Activated CD4-positive, alpha-beta T cell treated with anti-CD3 and anti-CD28 coated beads, Interleukin-2, amount 50 U/mL, for 4 hours (primary cell): ENCODE measurements around the gene GRM8.

Experiments
- DNase-seq, 2 experiments: peaks; one replicate each; pipeline ENCODE4 v3.0.0-alpha.2; 2020

The GRM8 gene

DNA sequence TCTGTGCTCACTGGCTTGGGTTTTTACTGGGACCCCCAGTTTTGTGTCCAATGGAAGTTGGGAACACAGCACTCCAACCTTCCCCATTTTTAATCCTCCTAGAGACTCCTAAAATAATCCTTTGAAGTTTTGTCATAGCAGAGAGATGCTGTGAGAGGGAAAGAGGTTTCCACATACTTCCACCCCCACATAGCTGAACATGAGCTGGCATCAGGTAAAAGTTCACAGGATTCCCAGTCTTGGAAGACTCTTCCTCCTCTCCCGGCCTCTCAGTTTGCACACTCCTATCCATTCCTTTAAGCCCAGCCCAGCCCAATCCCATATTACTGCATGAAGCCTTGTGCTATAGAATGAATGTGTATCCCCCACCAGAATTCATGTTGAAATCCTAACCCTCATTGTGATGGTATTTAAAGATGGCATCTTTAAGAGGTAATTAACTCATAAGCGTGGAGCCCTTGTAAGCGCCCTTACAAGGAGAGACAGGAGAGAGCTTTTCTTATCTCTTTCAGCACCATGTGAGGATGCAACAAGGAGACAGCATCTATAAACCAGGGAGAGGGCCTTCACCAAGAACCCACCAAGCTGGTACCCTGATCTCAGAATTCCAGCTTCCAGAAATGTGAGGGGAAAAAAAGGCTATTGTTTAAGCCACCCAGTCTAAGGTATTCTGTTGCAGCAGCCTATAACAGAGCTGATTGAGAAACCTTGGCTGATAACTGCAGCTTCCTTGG lies 22.4 kb downstream of the GRM8 start:
- DNase-seq = no peak

GRCh38 chr7:127226685-127227374 lies 25.9 kb downstream of the GRM8 start:
- DNase-seq = no peak

DNA sequence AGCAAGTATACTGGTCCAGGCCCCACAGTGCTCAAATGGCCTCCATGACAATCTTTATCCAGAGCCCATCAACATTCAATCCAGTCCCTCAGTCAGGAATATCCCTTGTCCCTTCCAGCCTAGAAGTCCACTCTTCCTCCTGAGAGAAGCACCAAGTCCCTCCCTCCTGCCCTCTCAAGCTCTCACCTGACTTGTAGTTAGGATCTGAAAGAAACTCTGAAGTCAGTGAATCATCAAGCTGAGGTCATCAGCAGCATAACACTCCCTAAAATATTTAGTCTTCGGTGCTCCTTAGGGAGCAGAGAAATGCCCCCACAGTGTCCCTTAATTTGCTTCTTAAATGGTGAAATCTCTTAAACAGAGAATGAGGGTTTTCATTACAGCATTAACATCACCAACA lies 31.0 kb downstream of the GRM8 start:
- DNase-seq = no peak

DNA sequence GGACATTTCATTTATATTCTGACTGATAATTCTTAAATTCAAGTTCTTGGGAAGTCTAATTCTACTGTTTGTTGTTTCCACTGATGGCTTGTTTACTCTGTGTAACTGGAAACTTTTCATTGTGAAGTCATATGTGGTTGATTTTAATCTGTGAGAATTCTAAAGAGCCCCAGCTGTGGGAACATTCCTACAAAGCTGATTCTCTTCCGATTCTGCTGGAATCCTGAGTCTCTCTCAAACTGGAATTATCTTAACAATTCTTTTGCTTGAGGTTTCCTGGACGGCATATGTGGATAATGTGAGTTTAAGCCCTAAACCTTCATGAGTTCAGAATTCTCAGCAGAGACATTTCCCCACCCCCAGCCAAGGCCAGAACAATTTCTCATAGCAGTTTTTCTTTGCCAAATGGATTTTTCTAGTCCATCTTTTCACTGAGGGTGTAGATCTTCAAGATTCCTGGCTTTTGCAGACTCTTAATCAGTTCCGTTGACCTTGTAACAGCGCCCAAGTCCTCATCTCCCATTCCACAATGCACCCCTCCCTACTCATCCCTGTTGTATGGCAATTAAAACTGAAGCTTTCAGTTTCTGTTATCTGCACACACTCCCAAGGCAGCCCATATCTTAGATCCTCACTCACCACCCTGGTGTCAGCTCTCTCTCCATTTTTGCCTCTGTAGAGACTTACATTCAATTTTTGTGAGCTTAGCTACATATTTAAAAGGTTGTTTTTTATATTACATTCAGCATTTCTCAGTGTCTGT lies 37.6 kb downstream of the GRM8 start:
- DNase-seq = no peak

- no peak for DNase-seq
Measured at GRCh38 chr7:127209886-127210285, 42.9 kb downstream of the GRM8 start.

- no peak for DNase-seq
Measured at GRCh38 chr7:127208860-127209259, 43.9 kb downstream of the GRM8 start.

- DNase-seq = no peak
Measured at GRCh38 chr7:127208351-127208750, 44.4 kb downstream of the GRM8 start.

DNA sequence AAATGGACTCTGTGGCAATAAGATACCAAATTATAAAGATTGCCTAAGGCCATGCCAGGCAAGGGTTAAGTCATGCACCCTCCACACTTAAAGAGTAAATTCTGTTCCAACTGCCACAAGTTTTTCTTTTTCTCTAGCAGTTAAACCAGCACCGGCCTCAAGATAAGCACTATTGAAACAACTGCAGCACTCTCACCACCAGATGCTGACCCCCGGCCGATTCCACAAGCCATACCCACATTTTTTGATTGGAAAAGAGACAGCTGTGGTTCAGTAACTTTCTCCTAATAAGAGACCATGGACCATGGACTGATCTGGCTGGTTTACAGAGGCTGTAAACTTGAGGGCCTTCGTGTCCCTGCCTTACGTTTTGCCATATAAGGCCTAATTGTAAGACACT lies 44.9 kb downstream of the GRM8 start:
- DNase-seq = no peak

- DNase-seq = no peak
Measured at GRCh38 chr7:127207230-127207629, 45.5 kb downstream of the GRM8 start.

DNA sequence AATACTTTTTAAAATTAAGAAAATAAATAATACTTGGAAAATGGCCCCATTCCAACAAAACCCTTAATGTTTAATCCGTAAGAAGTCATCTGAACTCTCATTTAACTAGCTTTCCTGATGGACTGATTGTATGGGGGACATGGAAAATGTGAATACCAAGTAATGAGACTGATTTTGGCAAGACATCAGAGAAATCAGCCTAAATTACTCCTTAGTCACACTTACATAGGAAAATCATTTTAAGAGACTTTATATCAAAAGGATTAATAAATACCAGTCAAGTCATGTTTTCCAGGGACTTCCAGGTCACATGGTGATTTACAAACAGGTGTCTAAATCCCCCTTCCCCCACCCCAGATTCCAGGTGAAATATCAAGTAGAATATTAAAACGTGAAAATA lies 58.2 kb downstream of the GRM8 start:
- no peak for DNase-seq

DNA sequence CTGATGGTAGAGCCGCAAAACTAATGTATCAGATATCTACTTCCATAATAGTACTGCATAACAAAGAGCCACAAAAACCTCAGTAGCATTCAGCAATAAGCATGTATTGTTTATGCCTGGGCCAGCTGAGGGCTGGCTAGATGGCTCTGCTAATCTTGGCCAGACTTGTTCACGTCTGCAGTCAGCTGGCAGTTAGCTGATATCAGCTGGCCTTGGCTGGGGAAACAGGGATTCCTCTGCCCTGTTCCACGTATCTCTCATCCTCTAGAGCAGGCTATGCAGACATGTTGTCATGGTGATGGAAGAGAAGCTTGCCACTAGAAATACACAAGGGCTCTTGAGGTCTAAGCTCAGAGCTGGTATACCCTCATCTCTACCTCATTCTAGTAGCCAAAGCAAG lies 62.9 kb downstream of the GRM8 start:
- no peak for DNase-seq

DNA sequence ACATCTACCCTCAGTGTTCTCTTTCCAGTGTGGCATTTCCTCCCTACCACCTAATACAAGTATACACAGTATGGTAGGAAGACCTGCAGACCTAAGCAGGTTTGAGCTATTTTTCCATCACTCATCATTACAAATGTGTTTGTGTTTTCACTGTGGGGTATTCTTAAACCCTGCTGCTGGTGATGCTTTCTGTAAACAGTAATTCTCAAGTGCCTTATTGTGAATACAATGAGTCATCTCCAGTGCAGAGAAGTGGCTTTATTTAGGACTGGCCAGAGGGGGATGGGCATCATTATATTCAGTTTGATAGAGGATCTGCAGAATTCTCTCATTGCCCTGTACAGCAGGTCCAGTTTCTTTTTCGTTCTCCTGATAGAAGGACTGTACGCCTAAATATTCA lies 63.7 kb downstream of the GRM8 start:
- no peak for DNase-seq

DNA sequence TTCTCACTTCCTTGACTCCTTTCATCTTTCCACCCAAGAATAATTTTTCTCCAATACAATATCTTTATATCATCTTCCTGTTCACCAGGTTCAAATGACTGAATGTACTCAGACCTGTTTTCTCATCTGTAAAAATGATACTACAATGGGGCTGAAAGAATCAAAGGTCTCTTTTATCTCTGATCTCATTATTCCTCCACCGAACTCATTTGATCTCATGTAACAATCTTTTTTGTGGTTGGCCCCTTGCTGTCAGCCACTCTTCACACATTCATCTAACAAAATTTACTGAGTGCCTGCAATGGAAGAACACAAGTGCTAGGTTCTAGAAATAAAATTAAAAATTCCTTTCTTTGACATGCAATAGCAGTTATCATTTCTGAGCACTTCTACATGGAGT lies 65.0 kb downstream of the GRM8 start:
- DNase-seq = no peak

GRCh38 chr7:127186686-127187085 lies 66.1 kb downstream of the GRM8 start:
- DNase-seq = no peak

GRCh38 chr7:127177156-127177555 lies 75.6 kb downstream of the GRM8 start:
- DNase-seq = no peak

DNA sequence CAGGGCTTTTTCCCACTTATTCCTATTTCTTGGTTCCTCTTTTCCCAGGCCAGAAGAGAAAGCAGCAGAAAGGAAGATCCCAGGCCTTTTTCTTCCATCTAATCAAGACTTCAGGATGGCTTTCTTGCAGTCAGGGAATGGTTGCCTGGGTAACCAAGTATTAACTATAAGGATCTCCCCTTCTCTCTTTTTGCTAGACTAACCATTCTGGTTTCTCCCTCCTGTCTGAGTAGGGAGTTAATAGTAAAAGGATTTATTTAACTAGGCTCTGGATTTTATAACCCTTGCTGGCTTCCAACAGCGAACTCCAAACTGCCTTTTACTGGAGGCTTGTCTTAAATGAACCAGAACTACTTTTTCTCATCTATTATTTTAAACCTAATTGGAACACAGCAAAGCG lies 90.4 kb downstream of the GRM8 start:
- DNase-seq = no peak

DNA sequence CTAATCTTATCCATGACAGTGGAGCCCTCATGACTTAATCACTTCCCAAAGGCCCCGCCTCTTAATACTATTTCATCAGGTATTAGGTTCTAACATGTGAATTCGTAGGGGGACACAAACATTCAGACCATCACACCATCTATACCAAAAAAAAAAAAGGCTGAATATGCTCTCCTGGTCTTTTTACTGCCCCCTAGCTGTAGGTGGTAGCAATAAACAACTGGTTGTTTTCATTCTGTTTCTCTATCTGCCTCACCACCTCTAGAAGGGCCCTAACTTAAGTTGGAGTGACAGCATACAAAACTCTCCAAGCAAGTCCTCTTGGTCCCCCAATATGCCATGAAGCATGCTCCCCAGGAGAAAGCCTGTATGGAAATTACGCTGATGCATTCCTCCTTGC lies 94.1 kb downstream of the GRM8 start:
- DNase-seq = no peak

DNA sequence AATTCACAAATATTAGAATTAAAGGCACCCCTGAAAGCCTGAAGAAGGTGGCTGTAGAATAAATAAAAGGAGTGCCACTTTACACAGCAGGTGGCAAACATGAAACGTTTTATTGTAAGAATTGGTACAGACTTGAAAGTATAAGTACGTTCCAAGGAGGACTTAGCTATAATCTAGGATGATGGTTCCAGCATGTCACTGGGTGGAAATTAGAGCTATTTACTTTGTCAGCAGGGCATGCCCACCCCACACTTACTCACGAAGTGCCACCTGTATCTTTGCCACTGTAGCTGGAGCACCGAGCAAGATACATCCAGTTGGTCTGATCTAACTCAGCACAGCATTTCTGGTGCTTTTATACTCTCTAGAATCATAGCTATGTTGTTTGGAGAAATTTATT lies 97.8 kb downstream of the GRM8 start:
- DNase-seq = no peak

DNA sequence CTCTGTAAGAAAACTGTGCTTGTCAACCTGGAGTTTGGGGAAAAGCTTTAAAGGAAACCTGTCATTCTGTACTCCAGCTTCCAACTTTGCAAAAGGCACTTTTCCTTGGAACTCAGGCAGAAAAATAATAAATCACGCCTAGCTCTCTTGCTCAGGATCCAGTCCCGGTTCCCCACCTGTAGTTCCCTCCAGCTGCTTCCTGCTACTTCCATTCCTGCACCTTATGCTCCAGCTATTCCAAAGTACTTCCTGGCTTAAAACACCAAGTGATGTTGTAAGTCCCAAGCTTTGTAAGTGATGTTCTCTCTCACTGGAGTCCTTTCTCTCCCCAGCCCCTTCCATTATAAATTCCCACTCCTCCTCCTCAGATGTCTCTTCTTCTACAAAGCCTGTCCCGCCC lies 98.6 kb downstream of the GRM8 start:
- no peak for DNase-seq

GRCh38 chr7:127153315-127153714 lies 99.4 kb downstream of the GRM8 start:
- no peak for DNase-seq

DNA sequence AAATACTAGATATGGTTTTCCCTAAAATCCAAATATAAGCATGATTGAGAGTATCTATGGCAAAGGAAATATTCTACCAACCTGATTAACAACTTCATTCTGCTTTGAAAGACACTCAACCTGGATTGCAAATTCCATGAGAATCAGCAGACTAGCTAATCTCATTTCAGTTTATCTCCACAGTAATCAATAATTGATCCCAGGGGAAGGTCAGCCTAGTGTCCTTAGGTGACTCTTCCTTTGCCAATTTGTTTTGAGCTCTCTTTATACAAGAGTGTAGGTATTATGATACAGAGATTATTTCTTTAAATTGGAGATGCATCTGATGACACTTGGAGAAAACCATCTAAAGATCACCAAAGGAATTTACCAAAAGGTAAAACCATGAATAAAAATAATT lies 100.3 kb downstream of the GRM8 start:
- no peak for DNase-seq

DNA sequence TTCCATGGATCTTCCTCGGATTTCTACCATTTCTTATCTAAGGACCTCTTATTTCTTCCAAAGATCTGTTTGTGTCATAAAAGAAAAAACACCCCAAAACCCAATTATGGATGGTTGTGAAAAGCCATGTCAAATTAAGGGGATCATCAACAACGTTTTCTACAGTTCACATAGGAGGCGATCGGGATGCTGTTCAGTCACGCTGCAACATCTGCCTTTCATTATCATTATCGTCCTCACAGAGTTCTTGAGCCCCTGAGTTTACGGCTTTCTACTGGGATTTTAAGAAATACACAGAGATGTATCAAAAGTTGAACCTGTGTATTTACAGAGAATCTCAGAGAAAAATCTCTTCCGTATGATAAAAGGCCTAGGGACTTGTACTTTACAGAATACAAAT lies 101.4 kb downstream of the GRM8 start:
- DNase-seq = no peak

GRCh38 chr7:127150543-127150942 lies 102.2 kb downstream of the GRM8 start:
- DNase-seq = no peak
